ENCODE data around the gene DAZL.
"Not testable (repeated sequence)": the region's sequence is repeated elsewhere in the genome, so short reads cannot be mapped to it uniquely, and the experiment has no call there.

Gene DAZL

GRCh38 chr3:16604887-16605602, at the start of gene DAZL:
DAZL (minus strand) TSS chr3:16605423; CDS start chr3:16605205, 218 bp downstream.
- no peak within 1 kb of the TSS for H3K9ac ChIP-seq (ENCODE audit: low read depth, low read length)
- H3K27me3 ChIP-seq (ENCODE audit: control insufficient read depth, insufficient read depth, low read length): no peaks in the 10 kb centered on the region
- peaks cover 18% of the 10 kb centered on the region for H3K4me1 ChIP-seq (ENCODE audit: control insufficient read depth, insufficient read depth, low read length)
- H3K36me3 ChIP-seq (ENCODE audit: control insufficient read depth, insufficient read depth, low read length): no peaks in the 10 kb centered on the region
- H3K4me3 ChIP-seq (ENCODE audit: low read depth, low read length): no peak within 1 kb of the TSS
- H3K9me3 ChIP-seq (ENCODE audit: control insufficient read depth, insufficient read depth, low read length): no peaks in the 10 kb centered on the region

DNA sequence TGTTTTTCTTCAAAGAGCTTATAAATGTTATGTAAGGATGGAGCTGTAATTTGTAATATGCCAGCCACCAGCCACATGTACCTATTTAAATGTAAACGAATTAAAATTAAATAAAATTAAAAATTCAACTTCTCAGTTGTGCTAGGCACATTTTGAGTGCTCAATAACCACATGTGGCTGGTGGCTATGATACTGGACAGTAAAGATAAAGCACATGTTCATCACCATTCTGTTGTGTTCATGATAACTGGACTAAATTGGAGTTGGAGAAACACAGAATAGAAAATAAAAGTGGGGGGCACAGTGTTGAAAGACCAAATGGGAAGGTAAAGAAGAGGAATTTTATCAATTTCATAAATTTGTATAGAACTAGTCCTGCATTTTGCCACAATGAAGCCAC, 49.8 kb upstream of the DAZL start:
- no peaks in the 10 kb centered on the region for H3K9me3 ChIP-seq (ENCODE audit: control insufficient read depth, insufficient read depth, low read length)
- no peak overlapping the region for H3K9ac ChIP-seq (ENCODE audit: low read depth, low read length)
- no peak overlapping the region for H3K4me3 ChIP-seq (ENCODE audit: low read depth, low read length)
- peaks cover 15% of the 10 kb centered on the region for H3K4me1 ChIP-seq (ENCODE audit: control insufficient read depth, insufficient read depth, low read length)
- H3K36me3 ChIP-seq (ENCODE audit: control insufficient read depth, insufficient read depth, low read length): no peaks in the 10 kb centered on the region
- H3K27me3 ChIP-seq (ENCODE audit: control insufficient read depth, insufficient read depth, low read length): no peaks in the 10 kb centered on the region

DNA sequence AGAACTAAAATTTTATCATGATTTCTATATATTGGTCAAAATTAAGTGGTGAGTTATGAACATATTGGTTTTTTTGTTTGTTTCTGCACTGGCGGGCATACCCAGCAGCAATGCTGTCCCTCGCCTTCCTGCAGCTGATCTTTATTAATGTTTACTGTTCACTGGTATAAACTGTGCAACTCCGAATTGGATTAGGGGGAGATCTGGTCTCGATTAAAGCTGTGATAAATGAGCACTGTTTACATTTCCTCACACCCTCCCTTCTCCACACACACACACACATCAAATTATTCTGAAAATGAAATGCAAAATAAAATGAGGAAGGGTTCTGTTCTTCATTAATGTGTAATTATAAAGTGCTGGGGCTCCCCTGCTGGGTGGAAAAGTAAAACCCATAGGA, 48.5 kb upstream of the DAZL start:
- H3K4me3 ChIP-seq (ENCODE audit: low read depth, low read length): no peak overlapping the region
- H3K9ac ChIP-seq (ENCODE audit: low read depth, low read length): no peak overlapping the region
- no peaks in the 10 kb centered on the region for H3K36me3 ChIP-seq (ENCODE audit: control insufficient read depth, insufficient read depth, low read length)
- H3K27me3 ChIP-seq (ENCODE audit: control insufficient read depth, insufficient read depth, low read length): no peaks in the 10 kb centered on the region
- no peaks in the 10 kb centered on the region for H3K9me3 ChIP-seq (ENCODE audit: control insufficient read depth, insufficient read depth, low read length)
- H3K4me1 ChIP-seq (ENCODE audit: control insufficient read depth, insufficient read depth, low read length): peaks cover 10% of the 10 kb centered on the region

DNA sequence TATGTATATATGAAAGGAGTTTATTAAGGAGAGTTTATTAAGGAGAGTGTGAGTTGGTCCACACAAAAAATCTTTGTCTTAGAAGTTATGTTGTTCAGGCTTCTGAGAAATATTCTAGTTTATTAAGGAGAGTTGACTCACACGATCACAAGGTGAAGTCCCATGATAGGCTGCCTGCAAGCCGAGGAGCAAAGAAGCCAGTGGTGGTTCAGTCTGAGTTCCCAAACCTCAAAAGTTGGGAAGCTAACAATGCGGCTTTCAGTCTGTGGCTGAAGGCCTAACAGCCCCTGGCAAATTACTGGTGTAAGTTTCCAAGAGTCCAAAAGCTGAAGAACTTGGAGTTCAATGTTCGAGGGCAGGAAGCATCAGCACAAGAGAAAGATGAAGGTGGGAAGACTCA, 42.4 kb upstream of the DAZL start:
- H3K9ac ChIP-seq (ENCODE audit: low read depth, low read length): no peak overlapping the region
- H3K4me3 ChIP-seq (ENCODE audit: low read depth, low read length): no peak overlapping the region
- no peaks in the 10 kb centered on the region for H3K9me3 ChIP-seq (ENCODE audit: control insufficient read depth, insufficient read depth, low read length)
- no peaks in the 10 kb centered on the region for H3K36me3 ChIP-seq (ENCODE audit: control insufficient read depth, insufficient read depth, low read length)
- no peaks in the 10 kb centered on the region for H3K27me3 ChIP-seq (ENCODE audit: control insufficient read depth, insufficient read depth, low read length)
- H3K4me1 ChIP-seq (ENCODE audit: control insufficient read depth, insufficient read depth, low read length): no peaks in the 10 kb centered on the region

DNA sequence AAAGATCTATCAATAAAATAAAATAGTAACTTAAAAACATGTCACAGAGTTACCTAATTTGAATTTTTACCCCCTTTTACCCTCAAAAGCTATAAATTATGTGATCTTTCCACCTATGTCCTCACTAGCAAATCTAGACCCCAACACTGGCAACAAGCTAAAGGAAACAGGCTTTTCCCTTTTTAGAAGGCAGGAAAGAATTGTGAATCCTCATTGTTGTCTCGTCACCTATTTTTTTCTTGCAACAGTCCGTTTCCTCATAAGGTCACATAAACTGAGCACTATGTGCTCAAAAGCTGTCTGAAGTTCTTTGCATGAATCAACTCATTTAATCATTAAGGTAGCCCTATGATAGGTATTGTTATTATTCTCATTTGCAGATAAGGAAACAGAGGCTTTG, 34.6 kb upstream of the DAZL start:
- Histone ChIP-seq H3K9me3 (ENCODE audit: control insufficient read depth, insufficient read depth, low read length) (no peaks in the 10 kb centered on the region), H3K36me3 (ENCODE audit: control insufficient read depth, insufficient read depth, low read length) (peaks cover 3% of the 10 kb centered on the region), H3K27me3 (ENCODE audit: control insufficient read depth, insufficient read depth, low read length) (no peaks in the 10 kb centered on the region), H3K4me3 (ENCODE audit: low read depth, low read length) (no peak overlapping the region), H3K4me1 (ENCODE audit: control insufficient read depth, insufficient read depth, low read length) (no peaks in the 10 kb centered on the region), H3K9ac (ENCODE audit: low read depth, low read length) (no peak overlapping the region)

DNA sequence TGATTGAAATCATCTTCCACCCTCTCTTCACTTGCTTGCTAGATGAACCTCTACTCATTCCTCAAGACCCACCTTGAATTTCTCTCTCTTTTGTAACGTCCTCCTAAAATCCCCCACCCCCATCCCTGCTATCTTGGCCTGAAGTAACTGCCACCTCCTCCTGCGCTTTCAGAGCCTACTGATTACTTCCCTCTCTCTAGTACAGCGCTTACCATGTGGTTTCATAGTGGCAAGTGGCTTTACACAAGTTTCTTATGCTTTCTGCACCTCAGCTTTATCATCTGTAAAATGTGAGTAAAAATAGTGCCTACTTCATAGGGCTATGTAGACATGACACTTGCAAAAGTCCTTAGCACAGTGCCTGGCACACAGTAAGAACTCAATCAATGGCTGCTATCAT, 28.7 kb upstream of the DAZL start:
- Histone ChIP-seq H3K27me3 (ENCODE audit: control insufficient read depth, insufficient read depth, low read length) (no peaks in the 10 kb centered on the region), H3K9me3 (ENCODE audit: control insufficient read depth, insufficient read depth, low read length) (no peaks in the 10 kb centered on the region), H3K4me3 (ENCODE audit: low read depth, low read length) (no peak overlapping the region), H3K9ac (ENCODE audit: low read depth, low read length) (no peak overlapping the region), H3K4me1 (ENCODE audit: control insufficient read depth, insufficient read depth, low read length) (no peaks in the 10 kb centered on the region), H3K36me3 (ENCODE audit: control insufficient read depth, insufficient read depth, low read length) (peaks cover 3% of the 10 kb centered on the region)

GRCh38 chr3:16632395-16632794, 27.2 kb upstream of the DAZL start:
- no peaks in the 10 kb centered on the region for H3K9me3 ChIP-seq (ENCODE audit: control insufficient read depth, insufficient read depth, low read length)

GRCh38 chr3:16618721-16619120, 13.5 kb upstream of the DAZL start:
- Histone ChIP-seq H3K36me3 (ENCODE audit: control insufficient read depth, insufficient read depth, low read length) (no peaks in the 10 kb centered on the region), H3K27me3 (ENCODE audit: control insufficient read depth, insufficient read depth, low read length) (no peaks in the 10 kb centered on the region), H3K9me3 (ENCODE audit: control insufficient read depth, insufficient read depth, low read length) (peaks cover 18% of the 10 kb centered on the region), H3K9ac (ENCODE audit: low read depth, low read length) (no peak overlapping the region), H3K4me1 (ENCODE audit: control insufficient read depth, insufficient read depth, low read length) (no peaks in the 10 kb centered on the region), H3K4me3 (ENCODE audit: low read depth, low read length) (no peak overlapping the region)

More at GRCh38 chr3:16632395-16632794, 27.2 kb upstream of the DAZL start:
- no peaks in the 10 kb centered on the region for H3K4me1 ChIP-seq (ENCODE audit: control insufficient read depth, insufficient read depth, low read length)
- no peak overlapping the region for H3K9ac ChIP-seq (ENCODE audit: low read depth, low read length)
- H3K36me3 ChIP-seq (ENCODE audit: control insufficient read depth, insufficient read depth, low read length): peaks cover 1% of the 10 kb centered on the region
- no peaks in the 10 kb centered on the region for H3K27me3 ChIP-seq (ENCODE audit: control insufficient read depth, insufficient read depth, low read length)
- no peak overlapping the region for H3K4me3 ChIP-seq (ENCODE audit: low read depth, low read length)

- H3K4me3 ChIP-seq (ENCODE audit: low read depth, low read length); H3K9ac ChIP-seq (ENCODE audit: low read depth, low read length); H3K36me3 ChIP-seq (ENCODE audit: control insufficient read depth, insufficient read depth, low read length); H3K4me1 ChIP-seq (ENCODE audit: control insufficient read depth, insufficient read depth, low read length); H3K27me3 ChIP-seq (ENCODE audit: control insufficient read depth, insufficient read depth, low read length): not testable (repeated sequence)
- peaks cover 18% of the 10 kb centered on the region for H3K9me3 ChIP-seq (ENCODE audit: control insufficient read depth, insufficient read depth, low read length)
These were observed 11.9 kb upstream of the DAZL start for GRCh38 chr3:16617155-16617554.

GRCh38 chr3:16616083-16616482, 10.9 kb upstream of the DAZL start:
- Histone ChIP-seq H3K9me3 (ENCODE audit: control insufficient read depth, insufficient read depth, low read length) (peaks cover 18% of the 10 kb centered on the region), H3K36me3 (ENCODE audit: control insufficient read depth, insufficient read depth, low read length) (no peaks in the 10 kb centered on the region), H3K4me3 (ENCODE audit: low read depth, low read length) (no peak overlapping the region), H3K9ac (ENCODE audit: low read depth, low read length) (no peak overlapping the region), H3K4me1 (ENCODE audit: control insufficient read depth, insufficient read depth, low read length) (no peaks in the 10 kb centered on the region), H3K27me3 (ENCODE audit: control insufficient read depth, insufficient read depth, low read length) (no peaks in the 10 kb centered on the region)

DNA sequence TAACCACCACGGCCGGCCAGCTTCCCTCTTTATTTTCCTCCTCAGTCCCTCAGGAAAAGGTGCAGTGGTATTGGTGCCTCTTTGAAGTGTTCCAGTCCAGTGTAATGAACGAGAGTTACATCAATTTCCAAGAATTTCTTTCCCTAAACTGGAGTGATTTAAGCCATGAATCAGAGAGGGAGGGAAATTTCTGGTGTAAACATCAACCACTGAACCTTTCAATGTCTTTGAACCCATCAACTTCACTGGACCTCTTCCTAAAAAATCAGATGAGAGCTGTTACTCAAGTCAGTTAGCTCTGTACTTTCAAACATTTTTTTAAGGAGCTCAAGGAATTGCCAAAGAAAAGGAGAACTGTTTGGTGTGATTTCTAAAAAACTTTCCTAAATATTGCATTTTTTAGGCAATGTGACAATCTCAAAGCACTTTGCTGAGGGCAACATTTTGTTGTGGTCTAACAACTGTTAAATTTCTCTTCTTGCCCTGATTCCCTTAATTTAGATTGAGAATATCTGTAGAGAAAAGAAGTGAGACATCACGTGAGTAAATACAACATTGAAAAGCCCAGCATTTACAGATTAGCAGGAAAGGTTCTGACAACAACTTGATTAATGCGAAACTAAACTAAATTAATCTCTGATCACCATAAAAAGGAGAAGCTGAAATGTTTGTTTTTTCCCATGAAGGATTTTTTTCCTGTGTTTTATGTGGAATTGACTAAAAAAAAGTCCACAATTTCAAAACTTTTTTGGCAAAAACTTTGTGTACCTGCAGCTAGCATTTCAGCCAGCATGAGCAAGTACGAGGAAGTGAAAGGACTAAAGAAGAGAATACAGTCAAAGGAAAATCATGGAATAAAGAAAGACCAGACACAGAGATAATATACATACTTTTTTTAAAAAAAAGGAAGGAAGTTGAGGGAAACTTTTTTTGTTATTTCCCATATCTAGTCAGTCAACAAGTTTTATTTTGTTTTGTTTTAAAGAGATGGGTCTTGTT, 9.1 kb upstream of the DAZL start:
- Histone ChIP-seq H3K9me3 (ENCODE audit: control insufficient read depth, insufficient read depth, low read length) (peaks cover 18% of the 10 kb centered on the region), H3K9ac (ENCODE audit: low read depth, low read length) (no peak overlapping the region), H3K36me3 (ENCODE audit: control insufficient read depth, insufficient read depth, low read length) (no peaks in the 10 kb centered on the region), H3K4me3 (ENCODE audit: low read depth, low read length) (no peak overlapping the region), H3K4me1 (ENCODE audit: control insufficient read depth, insufficient read depth, low read length) (no peaks in the 10 kb centered on the region), H3K27me3 (ENCODE audit: control insufficient read depth, insufficient read depth, low read length) (no peaks in the 10 kb centered on the region)

Data from iPS-15b (cell line).